Psoas muscle (tissue), 8 donors: ENCODE data around the gene MTX3. TPM values are rescaled to one million over a fixed set of nuclear protein-coding genes. Genes with fewer than 3 reads are reported as not detected.

Source experiments
- ATAC-seq, 4 donors: fragments of 200-7000 bp; cut with Tn5 transposase; one replicate each; pipeline ENCODE4 v1.9.1; 2020; ENCODE audit warnings: moderate library complexity in 3 of 4, mild to moderate bottlenecking in 2 of 4
- DNase-seq, 2 donors: peaks; one replicate each; pipeline ENCODE4 v3.0.0-alpha.2; 2020
- H3K27ac ChIP-seq: fragments of 200-600 bp; one replicate; pipeline ENCODE4 v1.8.0; 2022
- H3K27me3 ChIP-seq, 3 donors: fragments of 200-600 bp in 1 of 3; one replicate each; pipeline versions ENCODE4 v1.6.1 to v1.8.0; 2013 to 2022; ENCODE audit warnings: low read length in 2 of 3, mild to moderate bottlenecking in 2 of 3, moderate library complexity in 1 of 3; ENCODE audit not compliant: insufficient read depth in 3 of 3
- H3K36me3 ChIP-seq, 2 donors: fragments of 200-600 bp in 1 of 2; one replicate each; pipeline versions ENCODE4 v1.6.1 to v1.8.0; 2013 to 2022; ENCODE audit warnings: low read depth in 1 of 2, mild to moderate bottlenecking in 1 of 2, moderate library complexity in 1 of 2; ENCODE audit not compliant: insufficient read depth in 1 of 2
- H3K4me1 ChIP-seq: fragments of 200-600 bp; one replicate; pipeline ENCODE4 v1.8.0; 2022
- H3K4me3 ChIP-seq: fragments of 200-600 bp; one replicate; pipeline ENCODE4 v1.8.0; 2022; ENCODE audit warnings: mild to moderate bottlenecking
- H3K9me3 ChIP-seq: fragments of 200-600 bp; one replicate; pipeline ENCODE4 v1.8.0; 2022
- CTCF ChIP-seq: fragments of 200-600 bp; IDR thresholded peaks from one replicate; pipeline ENCODE4 v1.8.0; 2022; ENCODE audit warnings: antibody characterized with exemption
- WGBS, 3 donors: extraction: QIAGEN DNeasy Blood & Tissue Kit; methylation state at CpG; one replicate each; pipeline versions ENCODE4 v1.1.6 to v1.1.7; 2013; 5-methylcytosine and 5-hydroxymethylcytosine counted together
- intact Hi-C, 2 donors: fragments of 100-400 bp; cut with DNase I; formaldehyde crosslinking; loops; one replicate each; pipeline versions ENCODE4 v1.11.0 to v1.14.2; 2022
- polyA plus RNA-seq, 3 donors: library from polyadenylated mRNA; stranded (reverse); fragments of 200-250 nt; gene quantifications; one replicate each; pipeline ENCODE4 v1.2.3, GENCODE V29; 2013
- total RNA-seq, 4 donors: library from RNA; stranded (reverse); fragmentation: NEBNext Ultra II Directional in 2 of 4; extraction: Animal tissue kit (Norgen Biotek cat#: 25700) in 2 of 4; gene quantifications; one replicate each; pipeline versions ENCODE4 v1.2.1 to v1.2.4, GENCODE V29; 2021 to 2023
- donor health status: healthy with polysubstance abuse.
- donor health status: DM: no; HTN: no; CAD: no; lungs with moderate emphysema.
- donor health status: Bipolar disorder and iron deficiency.
- donor health status: healthy.
- donor health status: DM: yes; HTN: yes; CAD: no.
- donor health status: DM: no; HTN: no; CAD: no.
- donor health status: DM: no; HTN: no; CAD: no.
- donor health status: DM: yes; HTN: yes; CAD: no.

Gene MTX3
- total and polyA plus RNA-seq, 7 donors = 4.8 to 16.7 (median 11.7) TPM

DNA sequence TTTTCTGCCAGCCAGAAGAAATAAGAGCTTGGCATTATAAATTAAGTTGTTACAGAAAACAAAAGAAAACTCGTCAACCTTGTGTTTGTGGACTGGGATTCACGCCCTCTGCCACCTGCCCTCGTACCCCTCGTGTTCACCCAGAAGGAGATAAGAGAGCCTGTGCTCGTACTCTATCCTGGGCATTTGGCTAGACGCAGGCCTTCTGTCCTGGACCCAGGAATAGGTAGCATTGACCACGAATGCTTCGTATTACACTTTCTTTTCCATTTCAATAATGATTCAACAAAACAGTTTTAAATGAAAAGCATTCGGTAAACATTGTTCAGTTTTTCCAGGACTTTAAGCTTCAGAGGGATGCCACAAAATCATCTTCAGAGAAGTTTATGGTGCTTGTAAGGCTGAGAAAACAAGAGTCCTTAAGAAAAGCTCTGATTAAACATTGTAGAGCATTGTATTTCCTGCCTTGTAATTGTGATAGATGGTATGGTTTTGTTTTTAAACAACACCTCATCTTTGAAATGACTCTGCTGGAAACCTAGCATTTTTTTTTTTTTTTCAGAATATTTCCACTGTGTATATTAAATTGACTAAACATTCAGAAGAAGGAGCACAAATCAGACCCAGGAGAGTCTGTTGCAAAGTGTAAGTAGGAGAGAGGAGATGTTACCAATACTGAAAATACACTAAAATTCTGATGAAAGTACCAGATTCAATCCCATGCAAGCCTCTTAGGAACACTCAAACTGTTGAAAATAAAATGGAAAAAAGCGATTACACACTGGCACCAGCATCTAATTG lies 27.6 kb downstream of the MTX3 start:
- WGBS, 3 donors = 62 to 82% (median 72%) methylated on average over 10 of the region's 10 CpGs

DNA sequence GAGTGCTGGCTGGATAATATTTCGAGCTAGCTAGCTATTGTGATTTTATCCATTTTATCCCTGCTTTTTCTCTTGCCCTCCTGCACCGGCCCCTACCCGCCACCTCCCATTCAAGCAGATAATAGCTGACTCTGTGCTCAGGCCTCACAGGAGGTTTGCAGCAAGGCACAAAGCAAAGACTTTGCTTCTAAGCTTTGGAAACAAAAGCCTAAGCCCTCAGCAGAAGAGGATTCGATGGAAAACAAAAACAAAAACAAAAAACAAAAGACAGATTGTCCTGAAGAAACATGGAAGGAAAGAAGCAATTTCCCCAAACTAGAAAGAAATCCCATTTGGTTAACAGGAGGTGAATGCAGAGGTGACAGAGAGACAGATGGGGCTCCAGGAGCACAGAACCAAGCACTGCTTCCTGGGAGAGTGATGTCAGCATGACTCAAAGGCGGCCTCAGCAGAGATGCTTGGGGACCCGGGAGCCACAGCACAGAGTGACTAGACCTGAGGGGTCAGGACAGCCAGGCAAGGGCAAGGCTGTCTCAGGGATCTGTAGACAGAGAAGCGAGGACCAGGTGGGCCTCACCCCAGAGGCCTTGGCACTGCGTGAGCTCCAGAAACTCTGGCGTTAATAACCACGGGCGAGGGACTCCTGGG lies 28.4 kb downstream of the MTX3 start:
- no peaks in the 10 kb centered on the region for H3K4me1 ChIP-seq
- ATAC-seq (no peak), DNase-seq (no peak)
- intact Hi-C loops = no loop called here
- H3K9me3 ChIP-seq = no peaks in the 10 kb centered on the region
- H3K4me3 ChIP-seq = no peak overlapping the region
- no peaks in the 10 kb centered on the region for H3K36me3 ChIP-seq
- H3K27ac ChIP-seq = no peak overlapping the region
- H3K27me3 ChIP-seq = peaks cover 0 to 2% (median 0%) of the 10 kb centered on the region in 3 donors
- TF ChIP-seq CTCF = no peak
- WGBS, 3 donors = 62 to 77% (median 72%) methylated on average over 11 of the region's 11 CpGs

More for the DNA sequence above, 27.6 kb downstream of the MTX3 start:
- ATAC-seq = no peak
- TF ChIP-seq CTCF = no peak
- no peaks in the 10 kb centered on the region for H3K9me3 ChIP-seq
- H3K4me1 ChIP-seq = no peaks in the 10 kb centered on the region
- H3K4me3 ChIP-seq = no peak overlapping the region
- H3K27ac ChIP-seq = no peak overlapping the region
- no peak for DNase-seq
- no peaks in the 10 kb centered on the region for H3K36me3 ChIP-seq
- H3K27me3 ChIP-seq = peaks cover 0 to 5% (median 0%) of the 10 kb centered on the region in 3 donors
- intact Hi-C loops = no loop called here

- H3K4me3 ChIP-seq = no peak overlapping the region
- ATAC-seq (no peak), DNase-seq (no peak)
- H3K27ac ChIP-seq = no peak overlapping the region
- intact Hi-C loops = no loop called here
- H3K4me1 ChIP-seq = no peaks in the 10 kb centered on the region
- H3K9me3 ChIP-seq = no peaks in the 10 kb centered on the region
- TF ChIP-seq CTCF = no peak
- no peaks in the 10 kb centered on the region for H3K36me3 ChIP-seq
- 87 to 88% (median 87%) methylated on average over 9 of the region's 9 CpGs for WGBS, 3 donors
- H3K27me3 ChIP-seq = no peaks in the 10 kb centered on the region
These were observed 29.1 kb downstream of the MTX3 start for GRCh38 chr5:79961716-79962574.

DNA sequence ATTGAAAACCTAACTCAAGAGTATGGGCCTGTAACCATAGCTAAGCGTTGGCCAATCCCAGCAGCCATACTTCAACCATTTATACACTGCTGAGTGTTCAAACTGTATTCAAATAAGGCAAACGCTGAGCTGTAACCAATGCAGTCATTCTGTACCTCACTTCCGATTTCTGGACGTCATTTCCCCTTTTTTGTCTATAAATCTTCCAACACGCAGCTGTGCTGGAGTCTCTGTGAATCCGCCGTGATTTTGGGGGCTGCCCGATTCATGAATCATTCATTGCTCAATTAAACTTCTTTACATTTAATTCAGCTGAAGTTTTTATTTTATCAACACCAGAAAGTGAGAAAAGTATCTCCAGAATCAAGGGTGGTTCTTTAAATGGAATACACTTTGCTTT lies 31.7 kb downstream of the MTX3 start:
- Histone ChIP-seq H3K4me1 (no peaks in the 10 kb centered on the region), H3K9me3 (no peaks in the 10 kb centered on the region), H3K4me3 (no peak overlapping the region), H3K27ac (no peak overlapping the region), H3K27me3 (no peaks in the 10 kb centered on the region), H3K36me3 (no peaks in the 10 kb centered on the region)
- no peak for ATAC-seq
- no peak for TF ChIP-seq CTCF
- no peak for DNase-seq
- intact Hi-C loops = no loop called here
- 81 to 83% (median 81%) methylated on average over 8 of the region's 8 CpGs for WGBS, 3 donors
